ENCODE measurements around the gene RBM20. TPM values are rescaled to one million over a fixed set of nuclear protein-coding genes. Genes with fewer than 3 reads are reported as not detected.

RBM20 gene
- total and polyA plus RNA-seq, 2 of the 4 experiments (the other 2 are of a cell fraction), result under 0.01 to 0.15 TPM

- in situ Hi-C loops (cut with MboI; ENCODE audit: low sequenced_read_pairs) (loop anchor here (10.0 kb wide), 2 partner anchors 130 to 1520 kb away; no protein-coding TSS in a partner anchor), intact Hi-C loops (cut with micrococcal nuclease) (no loop called here), dilution Hi-C loops (cut with HindIII; ENCODE audit: low sequenced_read_pairs, unreplicated experiment) (no loop called here)
- no peak overlapping the region for H3K4ac ChIP-seq (ENCODE audit: low read depth, low read length)
- H3K27me3 ChIP-seq (ENCODE audit: control insufficient read depth, insufficient read depth, low read length), result peaks cover 14% of the 10 kb centered on the region
- no peak overlapping the region for H3K18ac ChIP-seq (ENCODE audit: low read depth, low read length)
- DNase-seq (peak; percentile 47), ATAC-seq (ENCODE audit: low read depth) (peak; percentile 69)
- no TSS peak for BruUV-seq (replicated peaks)
- no peak overlapping the region for H3K4me2 ChIP-seq (ENCODE audit: low read depth, low read length)
- WGBS, 2 experiments (ENCODE audit: extremely low coverage in 2 of 2, insufficient read length in 1 of 2), result no CpG with 5 or more reads among the region's 2 CpGs
- no peaks in the 10 kb centered on the region for H3K36me3 ChIP-seq (ENCODE audit: control insufficient read depth, insufficient read depth, low read length)
- ChIA-PET POLR2A (ENCODE audit: unreplicated experiment) (no interaction called here), CTCF (interaction anchor here (0.6 to 1.6 kb wide), 2 partner anchors 57 to 260 kb away, joined by 3 to 6 read pairs; no protein-coding TSS in a partner anchor)
- no peak overlapping the region for H3K23ac ChIP-seq (ENCODE audit: low read depth, low read length)
- H2BK120ac ChIP-seq (ENCODE audit: low read depth, low read length), result no peak overlapping the region
- H2BK15ac ChIP-seq (ENCODE audit: low read depth, low read length), result no peak overlapping the region
- no peak overlapping the region for H3K14ac ChIP-seq (replicated peaks; ENCODE audit: low read depth, low read length)
- no peaks in the 10 kb centered on the region for H4K20me1 ChIP-seq (ENCODE audit: insufficient read depth, low read length)
- H2AK5ac ChIP-seq (ENCODE audit: low read depth, low read length), result no peak overlapping the region
- H3K79me1 ChIP-seq (ENCODE audit: low read depth in 1 of 2, low read length in 2 of 2), result no peaks in the 10 kb centered on the region
- no peaks in the 10 kb centered on the region for H3K9me1 ChIP-seq (ENCODE audit: insufficient read depth, low read length)
- H3K9me3 ChIP-seq (ENCODE audit: control insufficient read depth, insufficient read depth, low read length), result no peaks in the 10 kb centered on the region
- no peak for TF ChIP-seq USF2 (IDR thresholded peaks at IDR 0.05; ENCODE audit: low read depth, low read length)
- no peak for TF ChIP-seq BHLHE40 (IDR thresholded peaks at IDR 0.05; ENCODE audit: low read depth, low read length)
- no peak for TF ChIP-seq NFE2L2 (IDR thresholded peaks at IDR 0.05; ENCODE audit: low read depth, low read length)
- TF ChIP-seq SMC3 (IDR thresholded peaks at IDR 0.05; ENCODE audit: low read depth, low read length), result no peak
- TF ChIP-seq RCOR1 (IDR thresholded peaks at IDR 0.05; ENCODE audit: insufficient replicate concordance, low read length), result no peak
- no peak for TF ChIP-seq RFX5 (IDR thresholded peaks at IDR 0.05; ENCODE audit: low read depth, low read length)
- TF ChIP-seq MXI1 (IDR thresholded peaks at IDR 0.05; ENCODE audit: borderline replicate concordance, low read depth, low read length), result no peak
- TF ChIP-seq CEBPB (IDR thresholded peaks at IDR 0.05; ENCODE audit: low read depth, low read length), result no peak
- no peak for TF ChIP-seq MAZ (IDR thresholded peaks at IDR 0.05; ENCODE audit: borderline replicate concordance, low read depth, low read length)
- no peak for TF ChIP-seq POLR2A (IDR thresholded peaks at IDR 0.05; ENCODE audit: low read depth, low read length)
- TF ChIP-seq MAFK (IDR thresholded peaks at IDR 0.05; ENCODE audit: low read depth, low read length), result no peak
- TF ChIP-seq FOS (IDR thresholded peaks at IDR 0.05; ENCODE audit: low read depth, low read length), result no peak
- no peak for TF ChIP-seq CHD1 (IDR thresholded peaks at IDR 0.05; ENCODE audit: low read depth, low read length)
- no peak for TF ChIP-seq ELK1 (IDR thresholded peaks at IDR 0.05; ENCODE audit: borderline replicate concordance, low read depth, low read length)
- no peak for TF ChIP-seq CTCF (conservative IDR thresholded peaks at IDR 0.05; ENCODE audit: low read depth, low read length)
- no peak for TF ChIP-seq RAD21 (IDR thresholded peaks at IDR 0.05; ENCODE audit: low read length)
- H2AK9ac ChIP-seq (replicated peaks; ENCODE audit: low read depth, low read length, poor library complexity), result no peak overlapping the region
- H3K4me1 ChIP-seq (ENCODE audit: control insufficient read depth, insufficient read depth, low read length), result peaks cover 6% of the 10 kb centered on the region
- no peak overlapping the region for H2BK20ac ChIP-seq (ENCODE audit: low read depth, low read length)
- H4K5ac ChIP-seq (ENCODE audit: low read depth, low read length), result no peak overlapping the region
- no peak overlapping the region for H3K9ac ChIP-seq (ENCODE audit: low read depth, low read length)
- H3K27ac ChIP-seq (ENCODE audit: insufficient read depth, low read length), result no peak overlapping the region
- no peak overlapping the region for H3K4me3 ChIP-seq (ENCODE audit: insufficient read depth, low read depth, low read length)
- no peak overlapping the region for H3K56ac ChIP-seq (ENCODE audit: extremely low read depth, insufficient read depth, low read length)
- no peak overlapping the region for H4K91ac ChIP-seq (ENCODE audit: insufficient read depth, low read depth, low read length)
- peak overlapping the region; percentile 12 for H2BK5ac ChIP-seq (ENCODE audit: low read depth, low read length, poor library complexity, severe bottlenecking)
- no peak overlapping the region for H2AFZ ChIP-seq (replicated peaks; ENCODE audit: low read length, poor library complexity)
- no peak overlapping the region for H4K8ac ChIP-seq (ENCODE audit: low read depth in 2 of 2, low read length in 2 of 2)
These were observed 28.9 kb upstream of the RBM20 start for GRCh38 chr10:110615057-110615747.
